ENCODE results near the gene PPM1E. TPM values are rescaled to one million over a fixed set of nuclear protein-coding genes. Genes with fewer than 3 reads are reported as not detected.

Gene PPM1E
- total and polyA plus RNA-seq, 2 donors (not counting 1 experiment from before 2014, with no cell fraction given) = not detected

DNA sequence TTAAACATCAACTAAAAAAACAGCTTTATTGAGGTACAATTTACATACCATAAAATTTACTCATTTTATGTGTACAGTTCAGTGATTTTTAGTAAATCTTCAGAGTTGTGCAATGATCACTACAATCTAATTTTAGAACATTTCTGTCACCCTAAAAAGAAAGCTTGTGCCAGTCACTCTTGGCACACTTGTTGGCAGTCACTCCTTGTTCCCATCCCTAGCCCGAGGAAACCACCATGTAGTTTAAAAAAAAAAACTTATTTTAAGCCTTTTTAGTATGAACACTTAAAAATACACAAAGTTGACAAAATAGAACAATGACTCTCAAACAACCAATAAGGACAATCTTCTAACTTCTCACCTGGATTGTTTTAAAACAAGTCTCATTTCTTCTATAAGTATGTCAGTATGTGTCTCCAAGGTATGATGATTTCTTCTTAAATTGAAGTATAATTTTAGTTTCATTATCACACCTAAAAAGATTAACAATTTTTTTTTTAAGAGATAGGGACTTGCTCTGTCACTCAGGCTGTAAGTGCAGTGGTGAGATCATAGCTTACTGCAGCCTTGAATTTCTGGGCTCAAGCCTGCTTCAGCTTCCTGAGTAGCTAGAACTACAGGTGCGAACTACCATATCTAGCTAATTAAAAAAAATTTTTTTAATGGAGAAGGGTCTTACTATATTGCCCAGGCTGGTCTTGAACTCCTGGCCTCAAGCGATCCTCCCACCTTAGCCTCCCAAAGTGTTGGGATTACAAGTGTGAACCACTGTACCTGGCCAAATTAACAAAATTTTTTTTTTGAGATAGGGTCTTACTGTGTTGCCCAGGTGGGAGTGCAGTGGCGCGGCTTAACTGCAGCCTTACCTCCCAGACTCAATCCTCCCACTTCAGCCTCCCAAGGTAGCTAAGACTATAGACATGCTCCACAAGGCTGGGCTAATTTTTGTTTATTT lies 53.2 kb downstream of the PPM1E start:
- Histone ChIP-seq H3K9ac (ENCODE audit: low read length) (no peak overlapping the region), H3K36me3 (replicated peaks in 1 of 2; ENCODE audit: control extremely low read depth in 1 of 2, control insufficient read depth in 1 of 2, extremely low read depth in 1 of 2, insufficient read depth in 2 of 2, low read length in 1 of 2) (no peaks in the 10 kb centered on the region), H3K4me2 (replicated peaks; ENCODE audit: low read depth, low read length, poor library complexity, severe bottlenecking) (no peak overlapping the region), H3K9me3 (ENCODE audit: control extremely low read depth in 1 of 3, control insufficient read depth in 2 of 3, insufficient read depth in 1 of 3, low read length in 2 of 3) (peaks cover 0 to 2% (median 0%) of the 10 kb centered on the region in 3 donors), H3K79me2 (ENCODE audit: control insufficient read depth, insufficient read depth, low read length) (no peaks in the 10 kb centered on the region), H3K27ac (ENCODE audit: low read length in 2 of 2) (no peak overlapping the region), H3K4me1 (ENCODE audit: control insufficient read depth in 2 of 2, insufficient read depth in 2 of 2, low read length in 2 of 2) (no peaks in the 10 kb centered on the region), H3K4me3 (ENCODE audit: control extremely low read depth in 1 of 5, extremely low read depth in 1 of 5, insufficient read depth in 1 of 5, low read depth in 2 of 5, low read length in 4 of 5) (no peak overlapping the region), H2AFZ (ENCODE audit: insufficient read depth, low read depth, low read length, poor library complexity, severe bottlenecking) (no peak overlapping the region), H4K20me1 (ENCODE audit: control insufficient read depth, insufficient read depth, low read length, poor library complexity, severe bottlenecking) (no peaks in the 10 kb centered on the region), H3K27me3 (replicated peaks in 1 of 4; ENCODE audit: control extremely low read depth in 1 of 4, control insufficient read depth in 3 of 4, insufficient read depth in 4 of 4, low read length in 3 of 4) (peaks cover 0 to 6% (median 2%) of the 10 kb centered on the region in 4 experiments)
- CTCF ChIA-PET = interaction anchor here (0.7 kb wide), 1 partner anchor 15 kb away, joined by 3 read pairs; no protein-coding TSS in a partner anchor
- POLR2A ChIA-PET = no interaction called here
- Mint-ChIP-seq H3K27me3 (peaks cover 19% of the 10 kb centered on the region), H3K9me3 (ENCODE audit: insufficient read depth) (no peaks in the 10 kb centered on the region), H3K4me3 (no peak overlapping the region), H3K27ac (no peak overlapping the region), H3K4me1 (no peaks in the 10 kb centered on the region)
- no peak for DNase-seq
- TF ChIP-seq EZH2 (IDR thresholded peaks at IDR 0.05; ENCODE audit: borderline replicate concordance, insufficient read depth, low read depth, low read length, poor library complexity, severe bottlenecking) = no peak
- no CpG with 5 or more reads among the region's 5 CpGs for WGBS (ENCODE audit: insufficient coverage)
- intact Hi-C loops (cut with micrococcal nuclease) = no loop called here
- no peak for ATAC-seq (ENCODE audit: low read depth)

GRCh38 chr17:58809564-58809936 lies 53.9 kb downstream of the PPM1E start:
- TF ChIP-seq CTCF (IDR thresholded peaks at IDR 0.05) (no peak), EZH2 (IDR thresholded peaks at IDR 0.05; ENCODE audit: borderline replicate concordance, insufficient read depth, low read depth, low read length, poor library complexity, severe bottlenecking) (no peak)
- no peak overlapping the region for H3K4me3 ChIP-seq (ENCODE audit: control extremely low read depth in 1 of 5, extremely low read depth in 1 of 5, insufficient read depth in 1 of 5, low read depth in 2 of 5, low read length in 4 of 5)
- no peak overlapping the region for H3K4me2 ChIP-seq (replicated peaks; ENCODE audit: low read depth, low read length, poor library complexity, severe bottlenecking)
- no peaks in the 10 kb centered on the region for H3K36me3 ChIP-seq (replicated peaks in 1 of 2; ENCODE audit: control extremely low read depth in 1 of 2, control insufficient read depth in 1 of 2, extremely low read depth in 1 of 2, insufficient read depth in 2 of 2, low read length in 1 of 2)
- ChIA-PET CTCF (interaction anchor here (0.5 to 0.7 kb wide), 2 partner anchors 15 to 140 kb away, joined by 3 to 5 read pairs; no protein-coding TSS in a partner anchor), POLR2A (no interaction called here)
- Mint-ChIP-seq H3K9me3 (ENCODE audit: insufficient read depth) (no peaks in the 10 kb centered on the region), H3K4me1 (no peaks in the 10 kb centered on the region), H3K27ac (no peak overlapping the region), H3K4me3 (no peak overlapping the region), H3K27me3 (peaks cover 19% of the 10 kb centered on the region)
- 100% methylated on average over 1 of the region's 1 CpG for WGBS (ENCODE audit: insufficient coverage)
- H3K27me3 ChIP-seq (replicated peaks in 1 of 4; ENCODE audit: control extremely low read depth in 1 of 4, control insufficient read depth in 3 of 4, insufficient read depth in 4 of 4, low read length in 3 of 4) = peaks cover 0 to 6% (median 2%) of the 10 kb centered on the region in 4 experiments
- ATAC-seq (ENCODE audit: low read depth) (no peak), DNase-seq (no peak)
- no peak overlapping the region for H3K27ac ChIP-seq (ENCODE audit: low read length in 2 of 2)
- H3K79me2 ChIP-seq (ENCODE audit: control insufficient read depth, insufficient read depth, low read length) = no peaks in the 10 kb centered on the region
- no peak overlapping the region for H2AFZ ChIP-seq (ENCODE audit: insufficient read depth, low read depth, low read length, poor library complexity, severe bottlenecking)
- no peaks in the 10 kb centered on the region for H4K20me1 ChIP-seq (ENCODE audit: control insufficient read depth, insufficient read depth, low read length, poor library complexity, severe bottlenecking)
- H3K9me3 ChIP-seq (ENCODE audit: control extremely low read depth in 1 of 3, control insufficient read depth in 2 of 3, insufficient read depth in 1 of 3, low read length in 2 of 3) = peaks cover 0 to 2% (median 0%) of the 10 kb centered on the region in 3 donors
- no peaks in the 10 kb centered on the region for H3K4me1 ChIP-seq (ENCODE audit: control insufficient read depth in 2 of 2, insufficient read depth in 2 of 2, low read length in 2 of 2)
- no peak overlapping the region for H3K9ac ChIP-seq (ENCODE audit: low read length)
- intact Hi-C loops (cut with micrococcal nuclease) = no loop called here

Measured in B cell (primary cell).